Measurements from ENCODE around the gene PCDHGA8.

PCDHGA8 gene

DNA sequence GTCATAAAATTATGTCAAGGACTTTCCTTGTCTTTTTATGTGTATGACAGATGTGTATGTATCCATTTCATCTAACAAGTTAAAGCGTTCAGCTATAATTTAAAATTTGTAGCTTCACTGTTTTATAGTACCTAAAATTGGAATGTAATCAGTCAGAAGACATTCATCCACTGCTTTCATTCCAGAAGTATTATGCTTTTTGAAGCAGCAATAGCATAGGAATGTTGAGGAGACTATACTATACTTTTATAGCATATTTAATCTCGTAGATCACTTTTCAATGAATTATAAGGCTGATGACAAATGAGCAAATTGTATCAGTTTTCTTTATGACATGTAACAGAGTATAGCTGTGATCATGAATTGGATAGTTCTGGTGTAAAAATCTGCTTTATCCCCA, 44.8 kb downstream of the PCDHGA8 start:
- no peak for DNase-seq

DNA sequence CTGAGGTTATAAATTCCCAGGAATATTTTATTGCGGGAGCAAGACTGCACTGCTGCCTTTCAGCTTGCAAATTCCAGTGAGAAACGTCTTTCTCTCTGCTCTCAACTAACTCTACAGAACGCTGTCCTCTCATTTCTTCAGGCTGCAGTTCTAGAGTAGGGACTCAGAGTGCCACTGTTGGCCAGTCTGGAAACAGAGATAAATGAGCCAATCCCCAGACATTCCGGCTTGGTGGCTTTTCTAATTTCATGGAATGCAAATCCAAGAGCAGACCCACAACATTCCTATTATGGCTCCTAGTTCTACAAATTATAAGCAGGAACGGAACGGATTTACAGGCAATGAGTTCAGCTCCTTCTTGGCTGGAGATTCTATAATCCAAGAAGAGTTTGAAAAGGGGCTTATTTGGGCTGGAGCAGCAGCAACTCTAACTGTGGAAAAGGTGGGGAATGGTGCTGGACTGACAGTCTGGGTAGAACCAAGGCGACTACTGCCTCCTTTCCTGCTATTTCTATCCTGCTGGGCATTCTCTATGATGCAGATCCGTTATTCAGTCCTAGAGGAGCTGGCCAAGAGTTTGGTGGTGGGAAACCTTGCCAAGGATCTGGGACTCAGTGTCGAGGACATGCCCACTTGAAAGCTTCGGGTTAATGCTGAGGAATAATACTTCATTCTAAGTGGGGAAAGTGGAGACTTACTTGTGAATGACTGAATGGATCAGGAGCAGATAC, 47.1 kb downstream of the PCDHGA8 start:
- DNase-seq: no peak

DNA sequence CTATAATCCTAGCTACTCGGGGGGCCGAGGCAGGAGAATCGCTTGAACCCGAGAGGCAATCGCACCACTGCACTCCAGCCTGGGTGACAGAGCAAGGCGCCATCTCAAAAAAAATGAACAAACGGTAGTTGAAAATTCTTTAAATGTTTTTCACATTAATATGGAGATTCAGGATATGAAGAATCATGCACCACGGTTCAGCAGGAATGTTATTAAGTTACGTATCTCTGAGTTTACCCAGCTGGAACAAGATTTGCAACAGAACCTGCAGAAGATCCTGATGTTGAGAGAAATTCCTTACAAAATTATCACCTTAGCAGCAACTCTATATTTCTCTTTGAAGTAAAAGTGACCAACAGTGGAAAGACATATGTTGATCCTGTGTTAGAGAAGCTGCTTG, 47.9 kb downstream of the PCDHGA8 start:
- no peak for DNase-seq

DNA sequence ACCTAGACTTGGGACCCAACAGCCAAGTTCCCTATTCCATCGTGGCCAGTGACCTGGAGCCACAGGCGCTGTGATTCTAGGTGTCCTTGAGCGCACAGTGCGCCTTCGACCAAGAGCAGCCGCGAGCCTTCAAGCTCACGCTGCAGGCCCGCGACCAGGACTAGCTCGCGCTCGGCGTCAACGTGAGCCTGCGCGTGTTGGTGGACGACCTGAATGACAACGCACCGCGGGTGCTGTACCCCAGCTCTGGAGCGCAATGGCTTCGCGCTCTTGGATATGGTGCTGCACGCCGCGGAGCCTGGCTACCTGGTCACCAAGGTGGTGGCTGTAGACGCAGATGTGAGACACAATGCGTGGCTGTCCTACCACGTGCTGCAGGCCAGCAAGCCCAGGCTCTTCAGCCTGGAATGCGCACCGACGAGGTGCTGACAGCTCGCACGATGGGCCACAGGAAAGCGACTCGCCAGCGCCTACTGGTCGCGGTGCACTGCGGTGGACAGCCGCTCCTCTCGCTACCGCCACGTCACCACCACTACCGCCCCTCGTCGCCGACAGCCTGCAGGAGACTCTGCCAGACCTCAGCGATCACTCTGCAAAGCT, 49.2 kb downstream of the PCDHGA8 start:
- DNase-seq: no peak
